ENCODE data around the gene ADRM1.

Gene ADRM1

DNA sequence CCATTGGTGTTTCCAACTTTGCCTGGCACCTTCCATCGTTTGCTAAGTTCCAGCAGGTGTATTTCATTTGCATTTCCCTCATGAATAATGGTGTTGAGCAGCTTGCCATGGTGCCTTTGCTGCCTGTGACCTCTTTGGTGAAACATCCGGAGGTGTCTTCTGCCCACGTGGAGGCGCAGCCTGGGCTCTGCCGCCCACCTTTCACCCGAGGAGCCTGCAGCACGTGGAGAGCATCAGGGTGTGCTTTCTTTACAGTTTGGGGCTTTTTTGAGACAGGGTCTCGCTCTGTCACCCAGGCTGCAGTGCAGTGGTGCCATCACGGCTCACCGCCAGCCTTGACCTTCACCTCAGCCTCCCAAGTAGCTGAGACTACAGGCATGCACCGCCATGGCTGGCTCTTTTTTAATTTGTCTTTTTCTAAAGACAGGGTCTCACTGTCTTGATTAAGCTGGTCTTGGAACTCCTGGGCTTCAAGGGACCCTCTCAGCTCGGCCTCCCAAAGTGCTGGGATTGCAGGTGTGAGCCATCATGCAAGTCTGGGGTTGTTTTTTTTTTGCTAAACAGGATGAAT lies 3.0 kb upstream of the ADRM1 start:
- DNase-seq: no peak

DNA sequence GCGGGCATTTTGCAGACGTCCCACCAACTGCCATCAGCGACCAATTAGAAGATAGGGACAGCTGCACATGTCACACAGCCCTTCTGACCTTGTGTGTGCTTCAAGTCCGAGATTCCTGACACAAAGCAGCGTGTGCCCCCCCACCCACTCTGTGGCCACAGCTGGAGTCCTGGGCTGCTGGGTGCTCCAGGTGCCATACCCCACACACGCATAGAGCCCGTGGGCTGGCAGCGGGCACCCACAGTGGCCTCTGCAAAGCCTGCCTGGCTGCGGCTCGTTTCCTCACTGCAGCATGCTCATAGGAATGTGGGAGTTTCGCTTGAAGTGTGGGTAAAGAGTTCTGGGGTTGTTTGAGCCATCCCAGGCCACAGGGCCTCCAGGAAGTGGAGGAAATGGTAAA lies 2.5 kb upstream of the ADRM1 start:
- DNase-seq: no peak

DNA sequence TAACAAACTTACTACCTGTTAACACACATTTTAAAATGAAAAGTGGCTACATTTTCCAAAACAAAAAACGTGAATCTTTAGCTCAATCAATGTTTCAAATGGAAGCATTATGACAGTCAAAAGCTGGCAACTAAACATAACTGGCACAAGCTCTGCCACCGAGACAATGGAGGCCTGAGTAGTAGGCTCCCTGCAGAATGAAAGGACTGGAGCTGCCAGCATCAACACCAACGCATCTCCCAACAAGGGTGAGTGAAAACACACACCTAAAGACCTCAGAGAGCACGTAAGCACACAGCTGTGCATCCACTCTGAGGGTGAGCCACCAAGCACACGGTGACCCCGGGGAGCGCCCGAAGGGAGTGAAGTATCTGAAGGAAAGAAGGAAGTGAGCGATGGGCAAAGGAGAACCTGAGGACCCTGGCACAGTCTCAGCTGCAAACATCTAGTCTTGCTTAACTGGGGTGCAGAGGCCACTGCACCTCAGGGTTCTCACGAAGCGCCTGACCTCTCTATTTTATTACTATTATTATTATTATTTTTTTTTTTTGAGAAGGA lies 1.6 kb upstream of the ADRM1 start:
- DNase-seq: no peak

DNA sequence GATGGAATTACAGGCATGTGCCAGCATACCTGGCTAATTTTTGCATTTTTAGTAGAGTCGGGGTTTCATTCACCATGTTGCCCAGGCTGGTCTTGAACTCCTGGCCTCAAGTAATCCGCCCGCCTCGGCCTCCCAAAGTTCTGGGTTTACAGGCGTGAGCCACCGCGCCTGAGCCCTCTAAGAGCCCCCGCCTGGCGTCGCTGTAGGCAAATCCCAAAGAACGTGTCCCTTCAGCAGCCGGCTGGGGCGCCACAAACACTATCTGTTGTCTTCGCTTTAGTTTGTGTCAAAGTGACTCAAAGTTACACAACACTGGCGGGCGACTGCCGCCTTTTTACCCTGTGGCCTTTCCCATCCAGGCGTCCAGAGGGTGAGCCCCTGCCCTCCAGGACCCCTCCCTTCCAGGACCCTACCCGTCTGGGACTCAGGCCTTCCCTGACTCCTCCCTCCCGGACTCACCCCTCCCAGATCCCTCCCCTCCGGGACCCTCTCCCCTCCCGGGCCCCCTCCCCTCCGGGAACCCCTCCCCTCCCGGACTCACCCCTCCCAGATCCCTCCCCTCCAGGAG lies 940 bp upstream of the ADRM1 start:
- DNase-seq: peak; percentile 89

DNA sequence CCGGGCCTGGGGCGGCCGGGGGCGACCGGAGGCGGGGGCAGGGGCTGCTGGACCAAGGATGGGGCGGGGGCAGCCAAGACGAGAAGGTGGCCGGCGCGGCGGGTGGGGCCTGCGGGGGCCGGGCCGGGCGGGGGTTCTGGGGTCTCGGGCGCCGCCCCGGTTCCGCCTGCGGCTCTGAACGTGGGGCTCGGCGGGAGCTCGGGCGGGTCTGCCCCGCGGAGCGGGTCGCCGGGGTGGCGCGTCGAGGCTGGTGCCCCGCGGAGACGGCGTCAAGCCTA lies 204 bp downstream of the ADRM1 start:
- DNase-seq: no peak

DNA sequence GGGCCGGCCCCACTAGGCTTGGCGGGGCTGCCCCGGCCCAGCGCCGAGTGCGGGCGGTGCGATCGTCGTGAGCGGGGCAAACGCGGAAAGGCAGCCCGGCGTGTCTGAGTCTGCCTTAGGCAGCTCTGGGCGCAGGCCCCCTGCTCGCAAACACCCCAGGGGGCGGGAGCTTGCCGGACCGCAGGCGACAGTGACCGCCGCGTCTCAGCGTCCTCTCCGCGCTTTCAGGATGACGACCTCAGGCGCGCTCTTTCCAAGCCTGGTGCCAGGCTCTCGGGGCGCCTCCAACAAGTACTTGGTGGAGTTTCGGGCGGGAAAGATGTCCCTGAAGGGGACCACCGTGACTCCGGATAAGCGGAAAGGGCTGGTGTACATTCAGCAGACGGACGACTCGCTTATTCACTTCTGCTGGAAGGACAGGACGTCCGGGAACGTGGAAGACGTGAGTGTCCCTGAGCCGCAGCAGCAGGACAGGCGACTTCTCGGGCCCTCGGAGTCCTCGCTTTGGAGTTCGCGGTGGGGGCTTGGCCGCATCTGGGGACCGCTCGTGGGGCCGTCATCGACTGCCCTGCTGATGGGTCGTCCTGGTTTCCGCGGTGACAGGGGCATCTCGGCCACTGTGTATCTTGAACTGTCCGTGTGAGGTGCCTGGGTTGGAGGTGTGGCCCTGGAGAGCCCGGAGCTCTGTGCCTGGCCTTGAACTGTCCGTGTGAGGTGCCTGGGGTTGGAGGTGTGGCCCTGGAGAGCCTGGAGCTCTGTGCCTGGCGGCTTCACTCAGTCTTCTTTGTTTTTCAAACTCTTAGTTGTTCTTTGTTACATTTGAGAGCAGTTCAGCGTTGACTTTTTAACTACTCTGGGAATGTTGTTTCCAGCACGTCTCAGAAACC lies 786 bp downstream of the ADRM1 start:
- DNase-seq: no peak

DNA sequence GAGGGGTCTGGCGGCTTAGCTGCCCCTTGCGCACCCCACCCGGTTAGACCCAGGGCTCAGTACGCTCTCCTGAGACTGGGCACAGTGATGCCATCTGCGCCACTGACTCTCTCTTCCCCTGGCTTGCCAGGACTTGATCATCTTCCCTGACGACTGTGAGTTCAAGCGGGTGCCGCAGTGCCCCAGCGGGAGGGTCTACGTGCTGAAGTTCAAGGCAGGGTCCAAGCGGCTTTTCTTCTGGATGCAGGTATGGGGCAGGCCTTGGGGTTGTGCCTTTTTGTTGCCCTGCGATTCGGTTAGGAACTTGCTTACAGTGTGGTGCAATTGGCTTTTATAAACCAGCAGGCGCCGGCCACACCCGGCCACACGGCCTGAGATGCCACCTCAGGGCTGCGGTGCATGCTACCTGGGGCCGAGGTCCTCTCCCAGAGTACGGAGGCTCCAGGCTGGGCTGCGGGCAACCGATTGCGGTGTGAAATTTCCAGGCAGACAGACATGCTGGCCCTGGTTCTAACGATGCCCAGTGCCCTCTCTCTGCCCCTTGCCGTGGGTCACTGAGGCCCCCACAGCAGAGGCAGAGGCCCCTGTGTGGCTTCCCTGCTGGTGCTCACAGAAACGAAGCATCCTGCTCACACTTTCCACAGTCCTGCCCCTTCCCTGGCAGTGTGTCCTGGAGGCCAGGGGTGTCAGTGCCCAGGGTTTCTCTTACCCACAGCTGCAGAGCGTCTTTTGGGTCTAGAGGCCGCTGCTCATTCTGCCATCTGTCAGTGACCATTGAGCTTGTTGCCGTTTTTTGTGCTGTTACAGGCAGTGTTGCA lies 1.7 kb downstream of the ADRM1 start:
- no peak for DNase-seq

DNA sequence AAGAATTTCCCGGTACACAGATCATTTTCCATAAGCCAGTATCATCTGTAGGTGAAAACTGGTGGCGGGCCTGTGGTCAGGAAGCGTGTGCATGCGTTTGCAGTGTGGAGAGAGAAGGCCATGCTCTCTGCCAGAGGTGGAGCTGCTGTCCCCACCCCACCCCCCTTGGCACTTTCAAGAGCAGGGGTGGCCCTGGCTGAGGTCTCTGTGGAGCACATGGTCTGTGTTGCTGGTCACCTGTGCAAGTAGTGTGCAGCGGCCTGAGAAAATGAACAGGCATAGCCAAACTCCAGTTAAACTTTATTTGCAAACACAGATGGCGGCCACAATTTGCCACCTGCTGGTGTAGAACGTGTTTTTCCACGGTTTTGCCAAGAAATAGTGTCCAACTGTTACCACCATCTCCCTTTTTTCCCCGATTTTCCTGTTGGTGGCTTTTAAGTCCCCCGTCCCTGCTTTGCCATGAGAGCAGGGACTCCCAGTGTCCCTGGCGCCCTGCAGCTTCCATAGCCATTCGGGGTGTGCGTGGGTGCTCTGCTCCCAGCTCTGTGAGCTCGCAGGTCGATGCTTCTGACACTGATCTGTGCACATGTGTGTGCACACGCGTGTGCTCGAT lies 2.5 kb downstream of the ADRM1 start:
- DNase-seq: peak; percentile 12

DNA sequence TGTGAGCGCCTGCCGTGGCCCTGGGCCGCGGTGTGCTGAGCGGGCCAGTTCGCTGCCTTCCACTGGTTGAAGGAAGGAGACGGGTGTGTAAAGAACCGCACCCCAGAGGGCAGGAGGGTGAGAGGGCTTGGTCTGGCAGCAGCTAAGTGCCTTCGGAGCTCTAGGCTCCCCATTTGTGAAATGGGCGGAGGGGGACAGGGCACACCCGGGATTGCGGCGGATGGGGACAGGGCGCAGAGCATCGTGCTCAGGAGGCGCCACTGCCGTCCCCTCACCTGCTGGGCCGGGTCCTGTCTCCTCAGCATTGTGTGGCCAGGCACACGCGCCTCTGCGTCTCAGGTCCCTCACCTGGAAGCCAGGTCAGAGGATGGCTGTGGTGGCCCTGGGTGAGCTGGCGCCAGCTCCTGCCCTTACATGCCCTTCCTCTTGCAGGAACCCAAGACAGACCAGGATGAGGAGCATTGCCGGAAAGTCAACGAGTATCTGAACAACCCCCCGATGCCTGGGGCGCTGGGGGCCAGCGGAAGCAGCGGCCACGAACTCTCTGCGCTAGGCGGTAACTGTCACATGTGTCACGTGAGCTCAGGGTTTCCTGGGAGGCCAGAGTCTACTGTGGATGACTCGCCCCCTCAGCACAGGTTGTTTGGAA lies 3.1 kb downstream of the ADRM1 start:
- no peak for DNase-seq

DNA sequence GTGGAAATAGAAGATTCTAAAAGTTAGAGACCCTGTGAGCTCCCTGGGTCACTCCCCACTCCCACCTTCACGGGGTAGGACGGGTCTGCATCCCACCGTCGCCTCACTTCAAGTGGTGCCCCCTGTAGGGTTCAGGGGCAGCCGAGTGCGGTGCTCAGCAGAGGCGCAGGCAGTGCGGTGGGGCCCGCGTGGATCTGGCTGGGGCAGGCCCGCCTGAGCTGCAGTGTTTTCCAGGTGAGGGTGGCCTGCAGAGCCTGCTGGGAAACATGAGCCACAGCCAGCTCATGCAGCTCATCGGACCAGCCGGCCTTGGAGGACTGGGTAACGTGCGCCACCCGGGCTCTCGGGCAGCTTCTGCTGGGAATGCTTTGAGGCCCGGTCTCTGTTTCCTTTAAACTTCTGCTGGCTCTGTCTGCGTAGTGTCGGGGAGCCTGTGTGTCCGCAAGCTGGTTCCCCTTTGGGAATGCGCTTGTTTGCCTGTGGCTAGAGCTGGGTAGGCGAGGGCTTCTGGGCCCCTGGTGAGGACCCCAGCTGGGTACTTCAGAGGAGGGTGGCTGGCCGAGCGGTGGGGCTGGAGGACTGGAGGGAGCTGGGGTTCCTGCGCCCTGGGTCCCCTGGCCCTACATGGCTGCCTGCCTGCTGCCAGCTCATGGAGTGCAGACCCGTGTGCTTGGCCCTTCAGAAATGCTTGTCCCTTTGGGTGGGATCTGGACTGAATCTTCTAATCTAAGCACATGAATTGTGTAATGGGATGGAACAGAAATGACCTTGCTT lies 3.8 kb downstream of the ADRM1 start:
- no peak for DNase-seq

DNA sequence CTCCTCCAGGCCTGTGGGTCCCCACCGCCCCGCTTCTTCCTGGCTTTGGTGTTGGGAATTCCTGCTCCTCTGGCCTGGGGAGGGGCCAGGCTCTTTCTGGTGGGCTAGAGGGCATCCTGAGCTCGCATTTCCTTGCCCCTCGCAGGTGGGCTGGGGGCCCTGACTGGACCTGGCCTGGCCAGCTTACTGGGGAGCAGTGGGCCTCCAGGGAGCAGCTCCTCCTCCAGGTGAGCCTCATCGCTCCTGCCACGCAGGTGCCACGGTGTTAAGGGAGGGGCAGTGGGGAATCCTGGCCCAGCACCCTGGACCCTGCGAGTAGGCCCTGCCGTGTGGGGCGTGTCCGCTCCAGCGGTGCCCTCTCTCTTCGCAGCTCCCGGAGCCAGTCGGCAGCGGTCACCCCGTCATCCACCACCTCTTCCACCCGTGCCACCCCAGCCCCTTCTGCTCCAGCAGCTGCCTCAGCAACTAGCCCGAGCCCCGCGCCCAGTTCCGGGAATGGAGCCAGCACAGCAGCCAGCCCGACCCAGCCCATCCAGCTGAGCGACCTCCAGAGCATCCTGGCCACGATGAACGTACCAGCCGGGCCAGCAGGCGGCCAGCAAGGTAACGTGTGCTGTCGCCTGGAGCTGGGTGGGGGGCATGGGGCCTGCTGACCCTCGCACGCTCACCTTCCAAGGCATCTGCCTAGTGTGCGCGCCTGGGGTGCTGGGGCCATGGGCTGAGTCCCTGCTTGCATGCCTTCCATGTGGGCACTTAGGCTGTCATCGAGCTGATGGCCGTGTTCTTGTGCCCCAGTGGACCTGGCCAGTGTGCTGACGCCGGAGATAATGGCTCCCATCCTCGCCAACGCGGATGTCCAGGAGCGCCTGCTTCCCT lies 4.7 kb downstream of the ADRM1 start:
- no peak for DNase-seq

DNA sequence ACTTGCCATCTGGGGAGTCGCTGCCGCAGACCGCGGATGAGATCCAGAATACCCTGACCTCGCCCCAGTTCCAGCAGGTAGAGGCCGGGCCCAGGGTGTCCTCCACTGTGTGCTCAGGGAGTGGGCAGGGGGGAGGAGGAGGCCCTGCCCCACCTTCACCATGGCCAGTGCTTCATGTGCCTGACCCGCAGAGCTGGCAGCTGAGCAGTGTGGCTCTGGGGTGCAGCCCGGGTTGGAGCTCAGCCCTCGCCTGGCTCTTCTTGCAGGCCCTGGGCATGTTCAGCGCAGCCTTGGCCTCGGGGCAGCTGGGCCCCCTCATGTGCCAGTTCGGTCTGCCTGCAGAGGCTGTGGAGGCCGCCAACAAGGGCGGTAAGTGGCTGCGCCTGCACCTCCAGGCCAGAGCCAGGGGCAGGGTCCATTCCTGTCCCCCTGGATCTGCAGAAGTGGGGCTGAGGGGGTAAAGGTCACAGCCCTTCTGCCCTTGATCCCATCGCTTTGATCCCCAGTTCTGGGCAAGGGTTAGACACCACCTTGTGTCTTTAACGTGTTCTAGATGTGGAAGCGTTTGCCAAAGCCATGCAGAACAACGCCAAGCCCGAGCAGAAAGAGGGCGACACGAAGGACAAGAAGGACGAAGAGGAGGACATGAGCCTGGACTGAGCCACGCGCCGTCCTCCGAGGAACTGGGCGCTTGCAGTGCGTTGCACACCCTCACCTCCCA lies 5.5 kb downstream of the ADRM1 start:
- DNase-seq: no peak

DNA sequence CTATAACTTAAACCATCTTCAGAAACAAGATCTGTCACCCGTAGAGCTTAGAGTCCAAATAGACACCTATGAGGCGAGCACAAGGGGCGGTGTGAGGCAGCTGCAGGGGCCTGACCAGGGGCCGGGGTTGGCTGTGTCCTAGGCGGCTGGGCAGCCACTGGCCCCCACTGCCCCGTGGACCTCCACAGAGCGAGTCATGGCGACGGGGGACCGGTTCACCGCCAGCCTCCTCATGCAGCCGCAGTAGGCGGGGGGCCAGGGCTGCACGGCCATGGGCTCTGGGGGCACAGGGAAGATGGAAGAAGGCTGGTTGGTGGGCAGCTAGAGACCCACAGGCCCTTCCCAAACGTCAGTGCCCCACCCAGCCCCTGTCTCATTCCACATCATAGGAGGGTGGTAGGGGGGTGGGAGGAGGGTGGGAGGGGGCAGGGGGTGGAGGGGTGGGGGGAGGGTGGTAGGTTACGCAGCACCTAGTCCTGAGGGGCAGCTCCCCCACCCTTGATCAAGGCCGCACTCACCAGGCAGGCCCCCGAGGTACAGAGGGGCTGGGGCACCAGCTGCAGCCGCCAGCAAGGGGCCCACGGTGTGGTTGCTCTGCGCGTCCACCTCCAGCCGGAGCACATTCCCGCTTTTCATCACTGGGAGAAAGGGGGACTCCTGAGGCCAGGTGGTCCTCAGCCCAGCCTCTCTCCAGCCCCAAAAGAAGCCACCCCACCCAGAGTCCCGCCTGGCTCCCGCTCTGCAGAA lies 6.6 kb downstream of the ADRM1 start:
- no peak for DNase-seq

DNA sequence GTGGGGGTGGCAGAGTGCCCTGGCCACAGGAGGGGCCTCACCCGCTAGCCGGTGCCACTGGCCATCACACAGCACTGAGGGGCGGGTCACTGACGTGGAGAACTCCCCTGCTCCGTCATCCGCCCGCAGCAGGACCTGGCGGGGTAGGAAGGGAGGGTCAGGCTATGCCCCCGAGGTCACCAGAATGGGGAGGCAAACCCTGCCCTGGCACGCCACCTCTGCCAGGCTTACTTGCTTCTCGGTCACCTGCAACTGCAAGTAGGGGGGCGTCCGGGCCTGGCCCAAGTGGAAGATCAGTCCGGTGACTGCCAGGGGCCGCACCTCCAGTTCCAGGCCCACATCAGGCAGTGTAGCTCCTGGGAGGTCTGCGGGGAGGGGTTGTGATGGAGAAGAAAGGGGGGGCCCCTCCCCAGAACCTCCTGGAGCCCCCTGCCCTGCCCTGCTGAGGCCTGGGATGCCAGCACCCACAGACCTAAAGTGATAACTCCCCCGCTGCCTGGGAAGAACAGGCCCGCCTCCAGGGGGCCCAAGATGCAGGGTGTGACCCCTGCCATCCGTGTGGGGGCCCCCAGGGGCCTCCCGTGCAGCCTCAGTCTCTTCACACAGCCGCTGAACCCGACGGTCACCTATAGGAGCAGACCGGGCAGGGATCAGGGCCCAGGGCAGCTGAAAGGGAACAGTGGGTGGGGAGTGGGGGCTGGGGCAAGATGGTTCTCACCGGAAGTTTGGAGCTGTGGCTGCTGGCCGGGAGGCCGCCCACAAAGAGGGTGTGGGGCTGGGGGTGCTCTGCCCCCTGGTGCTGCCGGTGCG lies 7.4 kb downstream of the ADRM1 start:
- no peak for DNase-seq

DNA sequence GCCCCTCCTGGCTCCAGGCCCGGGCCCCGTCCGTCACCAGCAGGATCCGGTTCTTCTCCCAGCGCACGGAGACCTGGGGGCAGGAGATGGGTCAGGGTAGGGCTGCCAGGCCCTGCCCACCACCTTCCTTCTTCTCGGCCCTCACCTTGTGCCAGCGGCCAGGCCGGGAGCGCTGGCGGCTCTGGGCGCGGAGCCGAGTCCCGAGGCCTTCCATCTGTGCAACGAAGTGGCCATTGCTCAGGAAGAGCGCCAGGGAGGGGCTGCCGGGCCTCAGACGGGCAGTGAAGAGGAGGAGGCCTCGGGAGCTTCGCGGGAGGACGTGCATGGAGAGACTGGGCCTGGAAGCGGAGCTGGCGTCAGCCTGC lies 7.9 kb downstream of the ADRM1 start:
- DNase-seq: no peak

DNA sequence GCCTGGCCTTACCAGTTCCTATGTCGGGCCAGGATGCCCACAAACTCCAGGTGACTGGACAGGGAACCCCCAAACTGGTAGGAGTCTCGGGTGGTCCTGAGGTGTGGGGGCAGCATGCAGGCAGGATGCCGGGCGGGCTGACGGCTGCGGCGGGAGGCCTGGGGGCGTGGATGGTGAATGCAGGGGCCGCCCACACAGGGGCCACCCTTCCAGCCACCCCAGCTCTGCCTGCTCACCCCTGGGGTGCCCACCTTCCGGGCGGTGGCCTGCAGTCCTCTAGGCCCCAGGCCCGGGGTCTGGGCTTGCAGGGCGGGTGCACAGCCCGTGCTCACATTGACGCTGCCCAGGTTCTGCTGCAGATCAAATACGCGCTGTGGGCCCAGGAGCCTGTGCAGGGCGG lies 8.4 kb downstream of the ADRM1 start:
- DNase-seq: no peak

DNA sequence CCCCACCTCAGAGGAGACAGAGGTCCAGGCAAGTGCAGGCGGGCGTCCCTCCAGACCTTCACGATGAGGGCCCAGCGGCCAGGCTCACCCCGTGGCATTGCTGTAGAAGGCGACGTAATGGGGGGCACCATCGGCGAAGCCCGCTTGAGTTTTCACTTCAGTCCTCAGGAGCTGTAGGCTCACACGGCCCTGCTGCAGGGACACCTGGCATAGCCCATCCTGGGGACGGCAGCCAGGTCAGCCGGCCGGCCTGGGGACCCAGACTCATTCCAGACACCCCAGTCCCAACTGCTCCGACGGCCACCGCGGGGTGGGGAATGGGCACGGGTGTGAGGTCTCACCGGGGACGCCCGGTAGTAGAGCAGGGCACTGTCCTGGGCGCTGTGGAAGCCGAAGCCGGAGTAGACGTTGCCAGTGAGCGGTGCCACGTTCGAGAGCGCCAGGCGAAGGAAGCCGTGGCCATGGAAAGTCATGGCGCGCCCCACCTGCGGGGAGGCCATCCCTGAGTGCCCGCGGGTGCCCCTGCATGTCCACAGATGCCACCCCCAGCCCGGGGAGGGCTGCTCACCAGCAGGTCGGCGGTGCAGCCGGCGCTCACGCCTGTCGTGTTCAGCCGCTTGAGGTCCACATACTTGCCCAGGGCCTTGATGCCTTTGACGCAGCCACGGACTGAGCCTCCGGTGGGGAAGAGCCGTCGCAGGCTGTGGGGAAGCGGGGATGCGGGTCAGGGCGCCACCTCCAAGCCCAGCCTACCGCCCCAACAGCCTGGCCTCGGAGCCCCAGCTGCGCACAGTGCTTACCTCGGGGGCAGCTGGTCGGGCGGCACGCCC lies 9.2 kb downstream of the ADRM1 start:
- DNase-seq: no peak

DNA sequence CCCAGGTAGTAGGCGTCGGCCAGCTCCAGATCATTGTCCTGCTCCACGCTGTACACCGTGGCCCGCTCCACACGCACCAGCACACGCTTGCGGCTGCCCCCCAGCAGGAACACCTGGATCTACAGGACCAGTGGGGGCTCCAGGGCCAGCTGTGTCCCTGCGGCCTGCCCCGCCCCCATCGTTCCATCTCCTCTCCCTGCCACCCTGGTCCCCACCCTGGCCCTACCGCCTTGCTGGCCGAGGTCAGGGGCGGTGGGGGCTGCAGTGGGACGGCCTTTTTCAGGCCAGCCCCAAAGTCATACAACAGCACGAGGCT lies 9.8 kb downstream of the ADRM1 start:
- no peak for DNase-seq
